Fibroblast of lung (primary cell): ENCODE results near the gene TMC1. TPM values are rescaled to one million over a fixed set of nuclear protein-coding genes. Genes with fewer than 3 reads are reported as not detected.
A peak's percentile ranks its signal among the peaks of the same experiment; 100 is the strongest.

Experiments used
- DNase-seq, 2 donors: peaks; one replicate each; pipeline versions ENCODE4 v3.0.0 to v3.0.0-alpha.2; 2010; ENCODE audit warnings: low read depth in 2 of 2
- H2AFZ ChIP-seq: 2 replicates; pipeline ENCODE4 v1.5.1; 2012; ENCODE audit warnings: low read length, control low read depth, inconsistent platforms
- H3K27ac ChIP-seq: 2 replicates; pipeline ENCODE4 v1.5.1; 2011; ENCODE audit warnings: low read length, control low read depth; ENCODE audit not compliant: insufficient read depth
- H3K27me3 ChIP-seq: 2 replicates; pipeline ENCODE4 v1.5.1; 2011; ENCODE audit warnings: mild to moderate bottlenecking, low read length; ENCODE audit not compliant: control insufficient read depth, insufficient read depth
- H3K36me3 ChIP-seq: 2 replicates; pipeline ENCODE4 v1.5.1; 2011; ENCODE audit warnings: low read length; ENCODE audit not compliant: control insufficient read depth, insufficient read depth
- H3K4me1 ChIP-seq: 2 replicates; pipeline ENCODE4 v1.5.1; 2011; ENCODE audit warnings: low read length; ENCODE audit not compliant: control insufficient read depth, insufficient read depth; ENCODE audit errors: extremely low read depth
- H3K4me2 ChIP-seq: 2 replicates; pipeline ENCODE4 v1.5.1; 2011; ENCODE audit warnings: low read length, control low read depth; ENCODE audit not compliant: insufficient read depth; ENCODE audit errors: extremely low read depth
- H3K4me3 ChIP-seq, 4 experiments: fragments of 200-600 bp in 1 of 4; sonication (generic) in 1 of 4; replicated peaks in 1 of 4; 2 replicates each; pipeline ENCODE4 v1.5.1; 2011 to 2016; ENCODE audit warnings: low read length in 4 of 4, low read depth in 3 of 4, mild to moderate bottlenecking in 3 of 4, control low read depth in 2 of 4, inconsistent platforms in 1 of 4, mixed read lengths in 1 of 4; ENCODE audit not compliant: insufficient read depth in 1 of 4; ENCODE audit errors: control extremely low read depth in 1 of 4
- H3K79me2 ChIP-seq: 2 replicates; pipeline ENCODE4 v1.5.1; 2012; ENCODE audit warnings: mild to moderate bottlenecking, low read length, inconsistent platforms; ENCODE audit not compliant: control insufficient read depth, insufficient read depth
- H3K9ac ChIP-seq: 2 replicates; pipeline ENCODE4 v1.5.1; 2011; ENCODE audit warnings: mild to moderate bottlenecking, low read length, control low read depth; ENCODE audit not compliant: insufficient read depth
- H3K9me3 ChIP-seq: 2 replicates; pipeline ENCODE4 v1.5.1; 2012; ENCODE audit warnings: low read depth, low read length; ENCODE audit not compliant: control insufficient read depth, insufficient read depth
- H4K20me1 ChIP-seq: 2 replicates; pipeline ENCODE4 v1.5.1; 2011; ENCODE audit warnings: low read length; ENCODE audit not compliant: control insufficient read depth, insufficient read depth; ENCODE audit errors: extremely low read depth
- EZH2 ChIP-seq: IDR thresholded peaks from 2 replicates; pipeline ENCODE4 v1.5.1; 2012; ENCODE audit warnings: low read length, control low read depth, mild to moderate bottlenecking; ENCODE audit errors: missing control alignments
- polyA plus RNA-seq, 2 donors: library from polyadenylated mRNA; depleted of rRNA in 1 of 2; stranded (reverse) in 1 of 2; unstranded in 1 of 2; fragments of >200 nt; gene quantifications; 2 replicates each; pipeline ENCODE4 v1.2.1, GENCODE V29; 2011 to 2012; ENCODE audit warnings: missing spikeins in 1 of 2
- total RNA-seq: library from RNA; depleted of rRNA; stranded (reverse); fragments of >200 nt; gene quantifications from 2 replicates; pipeline ENCODE4 v1.2.1, GENCODE V29; 2014
- TF ChIP-seq, protein P1 (sequence below), 2 donors: IDR thresholded peaks in 1 of 2; conservative IDR thresholded peaks in 1 of 2; 1 replicate in 1 of 2; 2 replicates in 1 of 2; pipeline ENCODE4 v1.5.1; 2011 to 2012; ENCODE audit warnings: low read length in 2 of 2, control low read depth in 1 of 2, inconsistent platforms in 1 of 2, low read depth in 1 of 2, mild to moderate bottlenecking in 1 of 2

The TMC1 gene
- total and polyA plus RNA-seq, 2 donors (not counting 1 experiment from before 2014, with no cell fraction given): 0.27 to 0.33 TPM

- no peak overlapping the region for H3K4me3 ChIP-seq
- H3K27ac ChIP-seq: no peak overlapping the region
- H3K4me1 ChIP-seq: no peaks in the 10 kb centered on the region
- H3K27me3 ChIP-seq: no peaks in the 10 kb centered on the region
- no peak overlapping the region for H2AFZ ChIP-seq
- no peaks in the 10 kb centered on the region for H3K36me3 ChIP-seq
- TF ChIP-seq EZH2: no peak
- TF ChIP-seq, protein P1, sequence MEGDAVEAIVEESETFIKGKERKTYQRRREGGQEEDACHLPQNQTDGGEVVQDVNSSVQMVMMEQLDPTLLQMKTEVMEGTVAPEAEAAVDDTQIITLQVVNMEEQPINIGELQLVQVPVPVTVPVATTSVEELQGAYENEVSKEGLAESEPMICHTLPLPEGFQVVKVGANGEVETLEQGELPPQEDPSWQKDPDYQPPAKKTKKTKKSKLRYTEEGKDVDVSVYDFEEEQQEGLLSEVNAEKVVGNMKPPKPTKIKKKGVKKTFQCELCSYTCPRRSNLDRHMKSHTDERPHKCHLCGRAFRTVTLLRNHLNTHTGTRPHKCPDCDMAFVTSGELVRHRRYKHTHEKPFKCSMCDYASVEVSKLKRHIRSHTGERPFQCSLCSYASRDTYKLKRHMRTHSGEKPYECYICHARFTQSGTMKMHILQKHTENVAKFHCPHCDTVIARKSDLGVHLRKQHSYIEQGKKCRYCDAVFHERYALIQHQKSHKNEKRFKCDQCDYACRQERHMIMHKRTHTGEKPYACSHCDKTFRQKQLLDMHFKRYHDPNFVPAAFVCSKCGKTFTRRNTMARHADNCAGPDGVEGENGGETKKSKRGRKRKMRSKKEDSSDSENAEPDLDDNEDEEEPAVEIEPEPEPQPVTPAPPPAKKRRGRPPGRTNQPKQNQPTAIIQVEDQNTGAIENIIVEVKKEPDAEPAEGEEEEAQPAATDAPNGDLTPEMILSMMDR (conservative IDR thresholded peaks at IDR 0.05 in 1 of 2, IDR thresholded peaks at IDR 0.05 in 1 of 2; ENCODE audit: low read depth in 1 of 2, low read length in 2 of 2): no peak
- no peak overlapping the region for H3K4me2 ChIP-seq
- H3K9ac ChIP-seq: no peak overlapping the region
- no peaks in the 10 kb centered on the region for H3K79me2 ChIP-seq
- H3K9me3 ChIP-seq: no peaks in the 10 kb centered on the region
- no peaks in the 10 kb centered on the region for H4K20me1 ChIP-seq
- no peak for DNase-seq
These were observed 248.1 kb downstream of the TMC1 start for GRCh38 chr9:72769546-72769945.

GRCh38 chr9:72772661-72773060 lies 251.3 kb downstream of the TMC1 start:
- H3K27me3 ChIP-seq: no peaks in the 10 kb centered on the region
- no peaks in the 10 kb centered on the region for H3K79me2 ChIP-seq
- H3K4me3 ChIP-seq: no peak overlapping the region
- H3K4me2 ChIP-seq: no peak overlapping the region
- no peaks in the 10 kb centered on the region for H3K9me3 ChIP-seq
- H3K27ac ChIP-seq: no peak overlapping the region
- no peaks in the 10 kb centered on the region for H3K4me1 ChIP-seq
- no peaks in the 10 kb centered on the region for H3K36me3 ChIP-seq
- no peaks in the 10 kb centered on the region for H4K20me1 ChIP-seq
- H3K9ac ChIP-seq: no peak overlapping the region
- peak; percentile 26 to 68 for DNase-seq
- TF ChIP-seq EZH2: no peak
- TF ChIP-seq, protein P1 (conservative IDR thresholded peaks at IDR 0.05 in 1 of 2, IDR thresholded peaks at IDR 0.05 in 1 of 2; ENCODE audit: low read depth in 1 of 2, low read length in 2 of 2): no peak
- no peak overlapping the region for H2AFZ ChIP-seq

GRCh38 chr9:72773570-72773969 lies 252.2 kb downstream of the TMC1 start:
- no peak overlapping the region for H3K4me2 ChIP-seq
- H3K4me3 ChIP-seq: no peak overlapping the region
- H3K36me3 ChIP-seq: no peaks in the 10 kb centered on the region
- no peaks in the 10 kb centered on the region for H3K27me3 ChIP-seq
- no peaks in the 10 kb centered on the region for H3K4me1 ChIP-seq
- peak in 1 of 2 donors; percentile 58 for DNase-seq
- no peaks in the 10 kb centered on the region for H4K20me1 ChIP-seq
- TF ChIP-seq, protein P1 (conservative IDR thresholded peaks at IDR 0.05 in 1 of 2, IDR thresholded peaks at IDR 0.05 in 1 of 2; ENCODE audit: low read depth in 1 of 2, low read length in 2 of 2): no peak
- no peak for TF ChIP-seq EZH2
- no peaks in the 10 kb centered on the region for H3K79me2 ChIP-seq
- no peak overlapping the region for H2AFZ ChIP-seq
- no peak overlapping the region for H3K27ac ChIP-seq
- no peak overlapping the region for H3K9ac ChIP-seq
- H3K9me3 ChIP-seq: no peaks in the 10 kb centered on the region
